ENCODE results near the gene DEFB112.

DNA sequence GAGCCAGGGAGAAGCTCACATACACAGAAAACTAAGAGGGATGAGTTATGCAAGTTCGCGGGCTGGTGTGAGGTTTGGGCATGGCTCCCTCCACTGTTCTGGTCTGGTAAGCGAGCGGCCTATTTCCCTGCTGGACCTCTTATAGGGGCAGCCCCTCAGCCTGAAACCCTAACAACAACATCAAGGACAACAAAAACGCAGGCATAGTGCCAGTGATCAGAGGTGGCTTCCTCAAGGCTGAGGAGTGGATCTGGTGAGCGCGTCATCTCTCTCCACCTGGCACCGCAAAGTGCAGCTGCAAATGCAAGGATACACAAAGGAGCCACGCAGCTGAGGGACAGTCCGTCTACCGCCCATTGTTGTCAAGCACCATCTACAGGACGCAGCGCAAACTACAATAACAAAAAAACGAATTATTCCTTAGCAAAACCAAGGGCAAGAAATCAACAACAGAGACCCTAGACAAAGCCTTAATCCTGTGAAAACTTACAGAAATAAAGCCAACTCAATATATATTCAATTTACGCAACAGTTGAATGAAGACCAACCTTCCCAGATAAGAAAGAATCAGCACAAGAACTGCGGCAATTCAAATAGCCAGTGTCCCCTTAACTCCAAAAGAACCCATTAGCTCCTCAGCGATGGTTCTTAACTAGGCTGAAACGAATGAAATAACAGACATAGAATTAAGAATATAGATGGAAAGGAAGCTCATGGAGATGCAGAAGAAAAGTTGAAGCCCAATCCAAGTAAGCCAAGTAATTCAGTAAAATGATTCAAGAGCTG, 18.8 kb downstream of the DEFB112 start:
- no peak for TF ChIP-seq FOXM1 (IDR thresholded peaks at IDR 0.05; ENCODE audit: borderline replicate concordance)
- TF ChIP-seq SUZ12 (IDR thresholded peaks at IDR 0.05) = no peak
- no peak for TF ChIP-seq SP1 (IDR thresholded peaks at IDR 0.05)

All from HEK293T (cell line).